HepG2 (cell line): Measurements from ENCODE around the gene CISD1. TPM values are rescaled to one million over a fixed set of nuclear protein-coding genes. Genes with fewer than 3 reads are reported as not detected.
A peak's percentile ranks its signal among the peaks of the same experiment; 100 is the strongest.

Source experiments
- AHR ChIP-seq: IDR thresholded peaks from 2 replicates; pipeline ENCODE4 v1.6.1; 2018; ENCODE audit warnings: missing genetic modification reagents, missing compliant biosample characterization
- GFI1 ChIP-seq: sonication (generic); formaldehyde crosslinking; IDR thresholded peaks from 2 replicates; pipeline ENCODE4 v1.5.0; 2020; ENCODE audit warnings: missing genetic modification reagents, mild to moderate bottlenecking, borderline replicate concordance
- GTF3A ChIP-seq: sonication (generic); formaldehyde crosslinking; conservative IDR thresholded peaks from 2 replicates; pipeline ENCODE4 v1.4.0; 2020; ENCODE audit warnings: mild to moderate bottlenecking, missing genetic modification reagents
- MBNL3 ChIP-seq: fragments of 250-450 bp; sonication (Bioruptor Pico); conservative IDR thresholded peaks from 2 replicates; pipeline ENCODE4 v1.8.0; 2022; ENCODE audit warnings: mild to moderate bottlenecking, inconsistent platforms
- NFE2 ChIP-seq: sonication (generic); formaldehyde crosslinking; IDR thresholded peaks from 2 replicates; pipeline ENCODE4 v1.4.0; 2020; ENCODE audit warnings: missing genetic modification reagents
- NFKBIZ ChIP-seq: IDR thresholded peaks from 2 replicates; pipeline ENCODE4 v1.6.1; 2018; ENCODE audit warnings: missing genetic modification reagents, missing compliant biosample characterization
- PHF8 ChIP-seq: sonication (generic); formaldehyde crosslinking; IDR thresholded peaks from 2 replicates; pipeline ENCODE4 v1.5.0; 2020; ENCODE audit warnings: missing genetic modification reagents
- RCOR2 ChIP-seq: IDR thresholded peaks from 2 replicates; pipeline ENCODE4 v1.6.1; 2016; ENCODE audit warnings: missing biosample characterization, missing genetic modification reagents
- SP2 ChIP-seq: sonication (generic); formaldehyde crosslinking; IDR thresholded peaks from 2 replicates; pipeline ENCODE4 v1.5.1; 2020; ENCODE audit warnings: mild to moderate bottlenecking, missing genetic modification reagents
- TBP ChIP-seq: sonication (generic); formaldehyde crosslinking; IDR thresholded peaks from 2 replicates; pipeline ENCODE4 v1.5.0; 2020; ENCODE audit warnings: missing genetic modification reagents
- TBX3 ChIP-seq: fragments of 450-650 bp; IDR thresholded peaks from 2 replicates; pipeline ENCODE4 v1.6.1; 2017; ENCODE audit warnings: antibody characterized with exemption, mild to moderate bottlenecking, inconsistent platforms, borderline replicate concordance
- TRIM24 ChIP-seq: sonication (generic); formaldehyde crosslinking; IDR thresholded peaks from 2 replicates; pipeline ENCODE4 v1.8.0; 2022; ENCODE audit warnings: mild to moderate bottlenecking, missing genetic modification reagents
- ZBTB3 ChIP-seq: sonication (generic); formaldehyde crosslinking; IDR thresholded peaks from 2 replicates; pipeline ENCODE4 v1.4.0; 2020; ENCODE audit warnings: low read depth, mild to moderate bottlenecking, moderate library complexity, missing genetic modification reagents, borderline replicate concordance
- ZFP90 ChIP-seq: sonication (generic); formaldehyde crosslinking; IDR thresholded peaks from 2 replicates; pipeline ENCODE4 v1.8.0; 2022; ENCODE audit warnings: missing genetic modification reagents, mild to moderate bottlenecking, inconsistent platforms, borderline replicate concordance
- ZNF207 ChIP-seq: fragments of 450-650 bp; IDR thresholded peaks from 2 replicates; pipeline ENCODE4 v1.6.1; 2016; ENCODE audit warnings: antibody characterized with exemption, borderline replicate concordance
- ZNF230 ChIP-seq: sonication (generic); formaldehyde crosslinking; IDR thresholded peaks from 2 replicates; pipeline ENCODE4 v1.4.0; 2020; ENCODE audit warnings: mild to moderate bottlenecking, missing genetic modification reagents
- ZNF335 ChIP-seq: sonication (generic); formaldehyde crosslinking; IDR thresholded peaks from 2 replicates; pipeline ENCODE4 v1.4.0; 2020; ENCODE audit warnings: missing genetic modification reagents
- ZNF567 ChIP-seq: sonication (generic); formaldehyde crosslinking; IDR thresholded peaks from 2 replicates; pipeline ENCODE4 v1.8.1; 2023; ENCODE audit warnings: mild to moderate bottlenecking, missing genetic modification reagents, borderline replicate concordance
- ZNF776 ChIP-seq: sonication (generic); formaldehyde crosslinking; IDR thresholded peaks from 2 replicates; pipeline ENCODE4 v1.4.0; 2020; ENCODE audit warnings: mild to moderate bottlenecking, missing genetic modification reagents
- polyA plus RNA-seq, 8 experiments: library from polyadenylated mRNA; depleted of rRNA in 3 of 8; stranded (reverse) in 7 of 8; unstranded in 1 of 8; fragments of >200 nt; fragmentation: Illumina TruSeq in 4 of 8; extraction: Trizol in 4 of 8; gene quantifications; 2 replicates each; pipeline versions ENCODE4 v1.2.1 to v1.2.3, GENCODE V29; 2011 to 2016; ENCODE audit warnings: low read depth in 4 of 8, missing spikeins in 1 of 8, mixed read lengths in 1 of 8; ENCODE audit not compliant: insufficient read depth in 1 of 8
- total RNA-seq, 5 experiments: library from RNA; depleted of rRNA; stranded (reverse); fragments of >200 nt; fragmentation: Illumina TruSeq; extraction: Trizol; gene quantifications; 2 replicates each; pipeline ENCODE4 v1.2.3, GENCODE V29; 2016; ENCODE audit warnings: low read depth in 1 of 5
- TF ChIP-seq, protein P1 (sequence below): sonication (generic); formaldehyde crosslinking; IDR thresholded peaks from 2 replicates; pipeline ENCODE4 v1.5.1; 2020; ENCODE audit warnings: missing genetic modification reagents, mild to moderate bottlenecking, borderline replicate concordance
- TF ChIP-seq, protein P2 (sequence below): sonication (generic); formaldehyde crosslinking; IDR thresholded peaks from 2 replicates; pipeline ENCODE4 v1.4.0; 2020; ENCODE audit warnings: missing genetic modification reagents
- TF ChIP-seq, protein P3 (sequence below): sonication (generic); formaldehyde crosslinking; IDR thresholded peaks from 2 replicates; pipeline ENCODE4 v1.8.1; 2023; ENCODE audit warnings: mild to moderate bottlenecking, inconsistent platforms, moderate library complexity, missing genetic modification reagents, borderline replicate concordance
- TF ChIP-seq, protein P4 (sequence below): sonication (generic); formaldehyde crosslinking; IDR thresholded peaks from 2 replicates; pipeline ENCODE4 v1.4.0; 2020; ENCODE audit warnings: missing genetic modification reagents

Gene CISD1
- total and polyA plus RNA-seq, 2 of the 13 experiments (the other 11 are each of a cell fraction or from before 2014, with no cell fraction given) = 63.4 to 78.9 TPM

DNA sequence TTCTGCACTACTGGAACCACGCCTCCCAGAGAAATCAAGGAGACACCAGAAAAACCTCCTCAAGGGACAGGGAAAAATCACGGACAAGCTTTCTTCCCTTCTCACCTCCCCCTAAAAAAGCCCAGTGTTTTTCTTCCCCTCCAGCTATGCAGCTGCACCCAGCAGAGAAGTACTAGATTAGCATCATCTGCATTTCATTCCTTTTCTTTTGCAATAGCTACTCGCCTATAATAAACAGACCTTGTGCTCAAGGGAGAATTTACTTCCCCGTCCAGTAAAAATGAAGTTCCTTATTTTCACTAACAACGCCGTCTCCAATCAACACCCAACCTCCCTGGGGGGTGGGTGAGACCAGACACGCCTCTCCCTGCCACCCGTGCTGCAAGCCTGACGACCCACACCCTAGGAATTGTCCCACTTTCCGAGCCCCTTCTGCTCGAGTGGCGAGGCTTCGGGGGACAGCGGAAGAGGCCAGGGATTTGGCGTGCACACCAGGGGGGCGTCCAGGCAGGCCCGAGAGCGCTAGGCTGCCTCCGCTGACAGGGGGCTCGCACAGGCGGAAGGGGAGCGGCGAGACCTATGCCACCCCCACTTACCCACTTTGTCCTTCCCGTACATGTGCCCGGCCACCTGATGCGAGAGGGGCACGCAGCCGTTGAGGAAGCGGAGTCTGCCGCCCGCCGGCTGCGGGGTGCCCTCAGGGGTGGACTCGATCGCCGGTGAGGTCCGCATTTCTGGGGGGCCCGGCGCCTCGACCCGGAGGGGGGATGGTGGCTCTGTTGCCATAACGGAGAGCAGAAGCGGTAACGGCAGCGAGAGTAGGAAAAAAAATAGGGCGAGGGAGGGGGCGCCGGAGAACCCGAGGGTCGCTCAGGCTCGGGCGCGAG, 1.9 kb upstream of the CISD1 start (continued):
- TF ChIP-seq NFE2 (no peak), ZFP90 (no peak), TBP (CRISPR knock-in tag) (no peak), ZNF776 (no peak), ZNF207 (no peak), GTF3A (CRISPR knock-in tag) (no peak), MBNL3 (CRISPR knock-in tag) (no peak), NFKBIZ (CRISPR knock-in tag) (no peak), SP2 (CRISPR knock-in tag) (no peak), TBX3 (no peak), TRIM24 (CRISPR knock-in tag) (no peak), ZNF335 (CRISPR knock-in tag) (no peak), ZBTB3 (CRISPR knock-in tag) (no peak), AHR (CRISPR knock-in tag) (no peak), RCOR2 (CRISPR knock-in tag) (no peak), ZNF230 (CRISPR knock-in tag) (0 out of 2 replicates have a peak, but pooled peaks have one; percentile 61), GFI1 (CRISPR knock-in tag) (no peak), PHF8 (CRISPR knock-in tag) (peak; percentile 56; the same call in 1 of the 2 replicates), ZNF567 (CRISPR knock-in tag) (no peak)
- TF ChIP-seq, protein P1, sequence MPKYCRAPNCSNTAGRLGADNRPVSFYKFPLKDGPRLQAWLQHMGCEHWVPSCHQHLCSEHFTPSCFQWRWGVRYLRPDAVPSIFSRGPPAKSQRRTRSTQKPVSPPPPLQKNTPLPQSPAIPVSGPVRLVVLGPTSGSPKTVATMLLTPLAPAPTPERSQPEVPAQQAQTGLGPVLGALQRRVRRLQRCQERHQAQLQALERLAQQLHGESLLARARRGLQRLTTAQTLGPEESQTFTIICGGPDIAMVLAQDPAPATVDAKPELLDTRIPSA (CRISPR knock-in tag) = no peak
- TF ChIP-seq, protein P2, sequence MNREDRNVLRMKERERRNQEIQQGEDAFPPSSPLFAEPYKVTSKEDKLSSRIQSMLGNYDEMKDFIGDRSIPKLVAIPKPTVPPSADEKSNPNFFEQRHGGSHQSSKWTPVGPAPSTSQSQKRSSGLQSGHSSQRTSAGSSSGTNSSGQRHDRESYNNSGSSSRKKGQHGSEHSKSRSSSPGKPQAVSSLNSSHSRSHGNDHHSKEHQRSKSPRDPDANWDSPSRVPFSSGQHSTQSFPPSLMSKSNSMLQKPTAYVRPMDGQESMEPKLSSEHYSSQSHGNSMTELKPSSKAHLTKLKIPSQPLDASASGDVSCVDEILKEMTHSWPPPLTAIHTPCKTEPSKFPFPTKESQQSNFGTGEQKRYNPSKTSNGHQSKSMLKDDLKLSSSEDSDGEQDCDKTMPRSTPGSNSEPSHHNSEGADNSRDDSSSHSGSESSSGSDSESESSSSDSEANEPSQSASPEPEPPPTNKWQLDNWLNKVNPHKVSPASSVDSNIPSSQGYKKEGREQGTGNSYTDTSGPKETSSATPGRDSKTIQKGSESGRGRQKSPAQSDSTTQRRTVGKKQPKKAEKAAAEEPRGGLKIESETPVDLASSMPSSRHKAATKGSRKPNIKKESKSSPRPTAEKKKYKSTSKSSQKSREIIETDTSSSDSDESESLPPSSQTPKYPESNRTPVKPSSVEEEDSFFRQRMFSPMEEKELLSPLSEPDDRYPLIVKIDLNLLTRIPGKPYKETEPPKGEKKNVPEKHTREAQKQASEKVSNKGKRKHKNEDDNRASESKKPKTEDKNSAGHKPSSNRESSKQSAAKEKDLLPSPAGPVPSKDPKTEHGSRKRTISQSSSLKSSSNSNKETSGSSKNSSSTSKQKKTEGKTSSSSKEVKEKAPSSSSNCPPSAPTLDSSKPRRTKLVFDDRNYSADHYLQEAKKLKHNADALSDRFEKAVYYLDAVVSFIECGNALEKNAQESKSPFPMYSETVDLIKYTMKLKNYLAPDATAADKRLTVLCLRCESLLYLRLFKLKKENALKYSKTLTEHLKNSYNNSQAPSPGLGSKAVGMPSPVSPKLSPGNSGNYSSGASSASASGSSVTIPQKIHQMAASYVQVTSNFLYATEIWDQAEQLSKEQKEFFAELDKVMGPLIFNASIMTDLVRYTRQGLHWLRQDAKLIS = no peak
- TF ChIP-seq, protein P3, sequence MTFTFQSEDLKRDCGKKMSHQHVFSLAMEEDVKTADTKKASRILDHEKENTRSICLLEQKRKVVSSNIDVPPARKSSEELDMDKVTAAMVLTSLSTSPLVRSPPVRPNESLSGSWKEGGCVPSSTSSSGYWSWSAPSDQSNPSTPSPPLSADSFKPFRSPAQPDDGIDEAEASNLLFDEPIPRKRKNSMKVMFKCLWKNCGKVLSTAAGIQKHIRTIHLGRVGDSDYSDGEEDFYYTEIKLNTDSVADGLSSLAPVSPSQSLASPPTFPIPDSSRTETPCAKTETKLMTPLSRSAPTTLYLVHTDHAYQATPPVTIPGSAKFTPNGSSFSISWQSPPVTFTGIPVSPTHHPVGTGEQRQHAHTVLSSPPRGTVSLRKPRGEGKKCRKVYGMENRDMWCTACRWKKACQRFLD (CRISPR knock-in tag) = no peak
- TF ChIP-seq, protein P4, sequence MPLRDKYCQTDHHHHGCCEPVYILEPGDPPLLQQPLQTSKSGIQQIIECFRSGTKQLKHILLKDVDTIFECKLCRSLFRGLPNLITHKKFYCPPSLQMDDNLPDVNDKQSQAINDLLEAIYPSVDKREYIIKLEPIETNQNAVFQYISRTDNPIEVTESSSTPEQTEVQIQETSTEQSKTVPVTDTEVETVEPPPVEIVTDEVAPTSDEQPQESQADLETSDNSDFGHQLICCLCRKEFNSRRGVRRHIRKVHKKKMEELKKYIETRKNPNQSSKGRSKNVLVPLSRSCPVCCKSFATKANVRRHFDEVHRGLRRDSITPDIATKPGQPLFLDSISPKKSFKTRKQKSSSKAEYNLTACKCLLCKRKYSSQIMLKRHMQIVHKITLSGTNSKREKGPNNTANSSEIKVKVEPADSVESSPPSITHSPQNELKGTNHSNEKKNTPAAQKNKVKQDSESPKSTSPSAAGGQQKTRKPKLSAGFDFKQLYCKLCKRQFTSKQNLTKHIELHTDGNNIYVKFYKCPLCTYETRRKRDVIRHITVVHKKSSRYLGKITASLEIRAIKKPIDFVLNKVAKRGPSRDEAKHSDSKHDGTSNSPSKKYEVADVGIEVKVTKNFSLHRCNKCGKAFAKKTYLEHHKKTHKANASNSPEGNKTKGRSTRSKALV = no peak
